Measurements from ENCODE around the gene IFT122. TPM values are rescaled to one million over a fixed set of nuclear protein-coding genes. Genes with fewer than 3 reads are reported as not detected.
A peak's percentile ranks its signal among the peaks of the same experiment; 100 is the strongest.

The IFT122 gene
- total and polyA plus RNA-seq, 10 donors: 5.2 to 31.3 (median 18.1) TPM

- 1% methylated on average over 18 of the region's 18 CpGs for WGBS, 5 donors
- TF ChIP-seq CTCF (IDR thresholded peaks at IDR 0.05 in 8 of 11, conservative IDR thresholded peaks at IDR 0.05 in 3 of 11) (no peak), POLR2AphosphoS5 (IDR thresholded peaks at IDR 0.05) (no peak), POLR2A (IDR thresholded peaks at IDR 0.05) (no peak)
- Histone ChIP-seq H3K27ac (peak overlapping the region; percentile 85 to 96 (median 94)), H3K4me1 (peaks cover 15 to 53% (median 29%) of the 10 kb centered on the region in 6 donors), H3K4me3 (peak overlapping the region; percentile 83 to 95 (median 92)), H3K36me3 (peaks cover 0 to 34% (median 12%) of the 10 kb centered on the region in 6 donors), H3K27me3 (replicated peaks in 1 of 7) (no peaks in the 10 kb centered on the region), H3K9me3 (no peaks in the 10 kb centered on the region)
- intact Hi-C loops (cut with DNase I; ENCODE audit: low total_unique reads): no loop called here
- DNase-seq: peak; percentile 84
Measured at GRCh38 chr3:129398803-129399144, 41.2 kb upstream of the IFT122 start.

GRCh38 chr3:129399145-129399894, 40.7 kb upstream of the IFT122 start:
- DNase-seq: peak; percentile 88
- Histone ChIP-seq H3K4me3 (peak overlapping the region; percentile 83 to 95 (median 92)), H3K4me1 (peaks cover 15 to 53% (median 29%) of the 10 kb centered on the region in 6 donors), H3K9me3 (no peaks in the 10 kb centered on the region), H3K27me3 (replicated peaks in 1 of 7) (no peaks in the 10 kb centered on the region), H3K27ac (peak overlapping the region; percentile 85 to 96 (median 94)), H3K36me3 (peaks cover 0 to 29% (median 8%) of the 10 kb centered on the region in 6 donors)
- TF ChIP-seq CTCF (IDR thresholded peaks at IDR 0.05 in 8 of 11, conservative IDR thresholded peaks at IDR 0.05 in 3 of 11): peak; percentile 51 to 91 (median 83)
- peak in 2 of 3 donors; percentile 38 to 66 for TF ChIP-seq POLR2AphosphoS5 (IDR thresholded peaks at IDR 0.05)
- no peak for TF ChIP-seq POLR2A (IDR thresholded peaks at IDR 0.05)
- 0 to 1% (median 0%) methylated on average over 25 of the region's 25 CpGs for WGBS, 5 donors
- intact Hi-C loops (cut with DNase I; ENCODE audit: low total_unique reads): no loop called here

GRCh38 chr3:129399895-129400357, 40.1 kb upstream of the IFT122 start:
- Histone ChIP-seq H3K27me3 (replicated peaks in 1 of 7) (no peaks in the 10 kb centered on the region), H3K27ac (peak overlapping the region; percentile 85 to 96 (median 94)), H3K9me3 (no peaks in the 10 kb centered on the region), H3K4me1 (peaks cover 15 to 51% (median 29%) of the 10 kb centered on the region in 6 donors), H3K4me3 (peak overlapping the region; percentile 83 to 95 (median 92)), H3K36me3 (peaks cover 0 to 26% (median 8%) of the 10 kb centered on the region in 6 donors)
- TF ChIP-seq POLR2AphosphoS5 (IDR thresholded peaks at IDR 0.05): no peak
- peak in 2 of 11 experiments; percentile 5 to 6 for TF ChIP-seq CTCF (IDR thresholded peaks at IDR 0.05 in 8 of 11, conservative IDR thresholded peaks at IDR 0.05 in 3 of 11)
- no peak for DNase-seq
- 50 to 58% (median 52%) methylated on average over 8 of the region's 8 CpGs for WGBS, 5 donors
- intact Hi-C loops (cut with DNase I; ENCODE audit: low total_unique reads): no loop called here

GRCh38 chr3:129402210-129402609, 37.8 kb upstream of the IFT122 start:
- 79 to 95% (median 81%) methylated on average over 7 of the region's 7 CpGs for WGBS, 5 donors
- Histone ChIP-seq H3K4me1 (peaks cover 14 to 28% (median 23%) of the 10 kb centered on the region in 6 donors), H3K27me3 (replicated peaks in 1 of 7) (no peaks in the 10 kb centered on the region), H3K9me3 (no peaks in the 10 kb centered on the region), H3K27ac (no peak overlapping the region), H3K36me3 (peaks cover 0 to 3% (median 0%) of the 10 kb centered on the region in 6 donors), H3K4me3 (no peak overlapping the region)
- no peak for DNase-seq
- no peak for TF ChIP-seq CTCF (IDR thresholded peaks at IDR 0.05 in 8 of 11, conservative IDR thresholded peaks at IDR 0.05 in 3 of 11)
- no peak for TF ChIP-seq POLR2AphosphoS5 (IDR thresholded peaks at IDR 0.05)
- TF ChIP-seq POLR2A (IDR thresholded peaks at IDR 0.05): no peak
- intact Hi-C loops (cut with DNase I; ENCODE audit: low total_unique reads): no loop called here

Measured in spleen (tissue), 11 donors.